HCT116 (cell line): ENCODE results near the gene PPP1R14B. TPM values are rescaled to one million over a fixed set of nuclear protein-coding genes. Genes with fewer than 3 reads are reported as not detected.

Experiments used
- ATAC-seq: fragments of 200-7000 bp; cut with Tn5 transposase; 2 replicates; pipeline ENCODE4 v1.9.1; 2020; ENCODE audit warnings: mild to moderate bottlenecking, moderate library complexity
- BruUV-seq: library from RNA; stranded (reverse); fragments of 400-500 nt; replicated peaks from 2 replicates; lab custom pipeline; 2021; lab: Mats Ljungman, UMichigan
- CTCF ChIA-PET: fragments of 300-600 bp; sonication (Branson Sonifier 250); formaldehyde crosslinking; loops from one replicate; lab custom pipeline; 2021; ENCODE audit warnings: antibody characterized with exemption; lab: Charles Lee
- POLR2A ChIA-PET: fragments of 300-600, 350-600 bp; sonication (Branson Sonifier 250); formaldehyde crosslinking; loops from one replicate; lab custom pipeline; 2021; ENCODE audit warnings: antibody characterized with exemption; lab: Charles Lee
- RAD21 ChIA-PET, 2 experiments: fragments of 300-600 bp; sonication (Branson Sonifier 250); formaldehyde crosslinking; loops; one replicate each; lab custom pipeline; 2023; ENCODE audit warnings: low total read pairs in 2 of 2; ENCODE audit not compliant: uncharacterized antibody in 2 of 2, unreplicated experiment in 2 of 2, low non-redundant PET in 1 of 2; lab: Charles Lee
- DNase-seq: peaks from one replicate; pipeline ENCODE4 v3.0.0-alpha.2; 2010; ENCODE audit warnings: low read depth, low spot score
- H2AFZ ChIP-seq: fragments of 200-600 bp; shearing (Covaris generic), sonication (generic); 2 replicates; pipeline ENCODE4 v1.6.1; 2017; ENCODE audit warnings: low read depth, mixed run types, mixed read lengths, antibody characterized with exemption, low read length; ENCODE audit not compliant: poor library complexity, severe bottlenecking
- H3K27ac ChIP-seq: 2 replicates; pipeline ENCODE4 v1.5.1; 2012; ENCODE audit warnings: low read depth, low read length
- H3K27me3 ChIP-seq: fragments of 200-600 bp; sonication (generic); 2 replicates; pipeline ENCODE4 v1.6.1; 2016; ENCODE audit warnings: mixed run types, low read length, mixed read lengths; ENCODE audit not compliant: insufficient read depth
- H3K36me3 ChIP-seq, 2 experiments: fragments of 200-500 bp in 1 of 2; fragments of 200-600 bp in 1 of 2; sonication (Bioruptor generic) in 1 of 2; sonication (generic) in 1 of 2; 2 replicates each; pipeline versions ENCODE4 v1.5.1 to v1.6.1; 2014 to 2016; ENCODE audit warnings: low read length in 2 of 2, inconsistent platforms in 1 of 2, mixed read lengths in 1 of 2, mixed run types in 1 of 2; ENCODE audit not compliant: insufficient read depth in 2 of 2, control insufficient read depth in 1 of 2
- H3K4me1 ChIP-seq, 2 experiments: fragments of 200-600 bp in 1 of 2; sonication (generic) in 1 of 2; 2 replicates each; pipeline versions ENCODE4 v1.5.1 to v1.6.1; 2012 to 2017; ENCODE audit warnings: low read length in 2 of 2, inconsistent platforms in 1 of 2, mild to moderate bottlenecking in 1 of 2, mixed read lengths in 1 of 2, mixed run types in 1 of 2, moderate library complexity in 1 of 2; ENCODE audit not compliant: insufficient read depth in 2 of 2, control insufficient read depth in 1 of 2
- H3K4me2 ChIP-seq: fragments of 200-600 bp; sonication (generic); 2 replicates; pipeline ENCODE4 v1.6.1; 2017; ENCODE audit warnings: mixed run types, low read length, mixed read lengths
- H3K4me3 ChIP-seq, 2 experiments: fragments of 200-600 bp in 1 of 2; sonication (generic) in 1 of 2; replicated peaks in 1 of 2; 2 replicates each; pipeline ENCODE4 v1.5.1; 2011 to 2016; ENCODE audit warnings: low read length in 2 of 2, control low read depth in 1 of 2, low read depth in 1 of 2, mild to moderate bottlenecking in 1 of 2, mixed read lengths in 1 of 2, mixed run types in 1 of 2
- H3K79me2 ChIP-seq: fragments of 200-600 bp; sonication (generic); 2 replicates; pipeline ENCODE4 v1.6.1; 2017; ENCODE audit warnings: mild to moderate bottlenecking, mixed run types, low read length, moderate library complexity, mixed read lengths; ENCODE audit not compliant: insufficient read depth
- H3K9ac ChIP-seq: fragments of 200-600 bp; sonication (generic); 2 replicates; pipeline ENCODE4 v1.6.1; 2016; ENCODE audit warnings: low read length, mixed read lengths
- H3K9me2 ChIP-seq: fragments of 200-600 bp; sonication (generic), shearing (Covaris generic); 2 replicates; pipeline ENCODE4 v1.6.1; 2017; ENCODE audit warnings: mixed run types, mild to moderate bottlenecking, moderate library complexity; ENCODE audit not compliant: insufficient read depth
- H3K9me3 ChIP-seq, 2 experiments: fragments of 200-500 bp in 1 of 2; fragments of 200-600 bp in 1 of 2; sonication (Bioruptor generic) in 1 of 2; sonication (generic) in 1 of 2; 2 replicates each; pipeline ENCODE4 v1.6.1; 2014 to 2017; ENCODE audit warnings: low read length in 2 of 2, mixed read lengths in 2 of 2, inconsistent platforms in 1 of 2, low read depth in 1 of 2, mild to moderate bottlenecking in 1 of 2, mixed run types in 1 of 2, moderate library complexity in 1 of 2; ENCODE audit not compliant: control insufficient read depth in 1 of 2, insufficient read depth in 1 of 2
- H4K20me1 ChIP-seq: fragments of 200-600 bp; sonication (generic), shearing (Covaris generic); 2 replicates; pipeline ENCODE4 v1.6.1; 2017; ENCODE audit warnings: mixed run types, mild to moderate bottlenecking, moderate library complexity; ENCODE audit not compliant: insufficient read depth
- ATF3 ChIP-seq: IDR thresholded peaks from 2 replicates; pipeline ENCODE4 v1.6.1; 2012
- CEBPB ChIP-seq: IDR thresholded peaks from 2 replicates; pipeline ENCODE4 v1.6.1; 2012; ENCODE audit warnings: low read depth
- ELF1 ChIP-seq: IDR thresholded peaks from 2 replicates; pipeline ENCODE4 v1.6.1; 2012; ENCODE audit warnings: low read depth, borderline replicate concordance
- EZH2 ChIP-seq: fragments of 200-600 bp; sonication (generic); IDR thresholded peaks from 2 replicates; pipeline ENCODE4 v1.6.1; 2017; ENCODE audit warnings: antibody characterized with exemption, mixed run types
- FOSL1 ChIP-seq: IDR thresholded peaks from 2 replicates; pipeline ENCODE4 v1.6.1; 2012; ENCODE audit warnings: low read depth
- MAX ChIP-seq: IDR thresholded peaks from 2 replicates; pipeline ENCODE4 v1.6.1; 2012
- POLR2A ChIP-seq: IDR thresholded peaks from 2 replicates; pipeline ENCODE4 v1.7.0; 2011; ENCODE audit warnings: borderline replicate concordance; ENCODE audit not compliant: insufficient read depth, insufficient read length; ENCODE audit errors: extremely low read depth
- REST ChIP-seq: IDR thresholded peaks from 2 replicates; pipeline ENCODE4 v1.6.1; 2012; ENCODE audit warnings: low read depth
- SP1 ChIP-seq: IDR thresholded peaks from 2 replicates; pipeline ENCODE4 v1.6.1; 2012; ENCODE audit warnings: low read depth
- SRF ChIP-seq: IDR thresholded peaks from 2 replicates; pipeline ENCODE4 v1.6.1; 2012; ENCODE audit warnings: low read depth
- YY1 ChIP-seq: IDR thresholded peaks from 2 replicates; pipeline ENCODE4 v1.6.1; 2011; ENCODE audit warnings: low read length, low read depth, moderate library complexity, mild to moderate bottlenecking; ENCODE audit not compliant: insufficient replicate concordance; ENCODE audit errors: extremely low read depth
- ZBTB33 ChIP-seq: IDR thresholded peaks from 2 replicates; pipeline ENCODE4 v1.6.1; 2011; ENCODE audit warnings: mild to moderate bottlenecking, low read length, moderate library complexity; ENCODE audit not compliant: insufficient replicate concordance; ENCODE audit errors: extremely low read depth
- ZFX ChIP-seq: fragments of 450-650 bp; IDR thresholded peaks from 2 replicates; pipeline ENCODE4 v1.6.1; 2017
- ZNF274 ChIP-seq: fragments of 200-500 bp; sonication (Bioruptor generic); IDR thresholded peaks from 2 replicates; pipeline ENCODE4 v1.6.1; 2014; ENCODE audit warnings: mild to moderate bottlenecking, low read depth, low read length, inconsistent platforms
- intact Hi-C: fragments of 100-400 bp; cut with micrococcal nuclease; formaldehyde crosslinking; loops from 2 replicates; pipeline ENCODE4 v1.10.0; 2022
- total RNA-seq: library from RNA; stranded (reverse); gene quantifications from one replicate; pipeline ENCODE4 v1.2.1, GENCODE V29; 2021; ENCODE audit not compliant: unreplicated experiment

PPP1R14B gene
- total RNA-seq, 1 experiment from 2014 or later = 332 TPM

- RAD21 ChIA-PET = no interaction called here
- CTCF ChIA-PET = no interaction called here
- Histone ChIP-seq H4K20me1 (no peaks in the 10 kb centered on the region), H3K4me2 (no peak overlapping the region), H3K27ac (no peak overlapping the region), H3K9ac (no peak overlapping the region), H3K79me2 (no peaks in the 10 kb centered on the region), H3K27me3 (no peaks in the 10 kb centered on the region), H3K4me3 (no peak overlapping the region), H3K9me2 (no peaks in the 10 kb centered on the region), H3K9me3 (no peaks in the 10 kb centered on the region)
- no peak for ATAC-seq
- intact Hi-C loops = no loop called here
- BruUV-seq = no TSS peak
- TF ChIP-seq SRF (no peak), MAX (no peak), ELF1 (no peak), SP1 (no peak), FOSL1 (no peak), POLR2A (no peak), EZH2 (no peak), CEBPB (no peak), YY1 (no peak), ATF3 (no peak), REST (no peak), ZBTB33 (no peak), ZFX (no peak), ZNF274 (no peak)
- TF ChIP-seq, all 23 proteins: peak for 0
- peaks cover 14 to 27% of the 10 kb centered on the region in 2 experiments for H3K4me1 ChIP-seq
- H3K36me3 ChIP-seq = no peaks in the 10 kb centered on the region; a peak in 1 of 4 replicates
- DNase-seq = no peak
- POLR2A ChIA-PET = interaction anchor here (1.6 kb wide), 1 partner anchor 19 kb away, joined by 5 read pairs; no protein-coding TSS in a partner anchor
- no peak overlapping the region for H2AFZ ChIP-seq
Measured at GRCh38 chr11:64281957-64282770, 35.4 kb upstream of the PPP1R14B start.
